Peyer's patch (tissue), 4 donors: ENCODE measurements around the gene TMEM131.

Source experiments
- POLR2A ChIP-seq, 2 donors: fragments of 450-650 bp; IDR thresholded peaks; one replicate each; pipeline ENCODE4 v1.5.1; 2017; ENCODE audit warnings: antibody characterized with exemption in 2 of 2, mild to moderate bottlenecking in 2 of 2, moderate library complexity in 2 of 2
- TF ChIP-seq, protein P1 (sequence below), 6 experiments: fragments of 450-650 bp in 4 of 6; fragments of 200-600 bp in 2 of 6; sonication (generic) in 1 of 6; IDR thresholded peaks; one replicate each; pipeline ENCODE4 v1.5.1; 2017 to 2019; ENCODE audit warnings: antibody characterized with exemption in 6 of 6, mild to moderate bottlenecking in 3 of 6, moderate library complexity in 1 of 6

DNA sequence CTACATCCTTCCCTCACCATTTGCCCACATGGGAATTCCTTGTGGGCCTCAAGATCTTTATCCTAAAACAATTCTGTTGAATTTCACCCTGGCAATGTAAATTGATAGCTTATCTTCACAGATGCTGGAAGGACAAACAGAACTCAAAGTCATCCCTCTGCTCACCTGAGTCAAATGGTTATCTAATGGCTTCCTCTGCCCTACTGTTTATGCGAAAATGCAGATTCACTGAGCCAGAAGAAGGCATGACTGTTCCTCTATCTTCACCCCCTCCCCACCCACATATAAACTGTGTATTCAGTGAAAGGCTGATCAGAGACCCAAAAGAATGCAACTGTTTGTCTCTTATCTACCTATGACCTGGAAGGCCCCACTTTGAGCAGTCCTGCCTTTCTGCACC lies 47.4 kb upstream of the TMEM131 start:
- TF ChIP-seq, protein P1, sequence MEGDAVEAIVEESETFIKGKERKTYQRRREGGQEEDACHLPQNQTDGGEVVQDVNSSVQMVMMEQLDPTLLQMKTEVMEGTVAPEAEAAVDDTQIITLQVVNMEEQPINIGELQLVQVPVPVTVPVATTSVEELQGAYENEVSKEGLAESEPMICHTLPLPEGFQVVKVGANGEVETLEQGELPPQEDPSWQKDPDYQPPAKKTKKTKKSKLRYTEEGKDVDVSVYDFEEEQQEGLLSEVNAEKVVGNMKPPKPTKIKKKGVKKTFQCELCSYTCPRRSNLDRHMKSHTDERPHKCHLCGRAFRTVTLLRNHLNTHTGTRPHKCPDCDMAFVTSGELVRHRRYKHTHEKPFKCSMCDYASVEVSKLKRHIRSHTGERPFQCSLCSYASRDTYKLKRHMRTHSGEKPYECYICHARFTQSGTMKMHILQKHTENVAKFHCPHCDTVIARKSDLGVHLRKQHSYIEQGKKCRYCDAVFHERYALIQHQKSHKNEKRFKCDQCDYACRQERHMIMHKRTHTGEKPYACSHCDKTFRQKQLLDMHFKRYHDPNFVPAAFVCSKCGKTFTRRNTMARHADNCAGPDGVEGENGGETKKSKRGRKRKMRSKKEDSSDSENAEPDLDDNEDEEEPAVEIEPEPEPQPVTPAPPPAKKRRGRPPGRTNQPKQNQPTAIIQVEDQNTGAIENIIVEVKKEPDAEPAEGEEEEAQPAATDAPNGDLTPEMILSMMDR (IDR thresholded peaks at IDR 0.05): no peak
- TF ChIP-seq POLR2A (IDR thresholded peaks at IDR 0.05): no peak
